ENCODE measurements around the gene KREMEN1.
"Not testable (repeated sequence)": the region's sequence is repeated elsewhere in the genome, so short reads cannot be mapped to it uniquely, and the experiment has no call there.

The KREMEN1 gene, protein sequence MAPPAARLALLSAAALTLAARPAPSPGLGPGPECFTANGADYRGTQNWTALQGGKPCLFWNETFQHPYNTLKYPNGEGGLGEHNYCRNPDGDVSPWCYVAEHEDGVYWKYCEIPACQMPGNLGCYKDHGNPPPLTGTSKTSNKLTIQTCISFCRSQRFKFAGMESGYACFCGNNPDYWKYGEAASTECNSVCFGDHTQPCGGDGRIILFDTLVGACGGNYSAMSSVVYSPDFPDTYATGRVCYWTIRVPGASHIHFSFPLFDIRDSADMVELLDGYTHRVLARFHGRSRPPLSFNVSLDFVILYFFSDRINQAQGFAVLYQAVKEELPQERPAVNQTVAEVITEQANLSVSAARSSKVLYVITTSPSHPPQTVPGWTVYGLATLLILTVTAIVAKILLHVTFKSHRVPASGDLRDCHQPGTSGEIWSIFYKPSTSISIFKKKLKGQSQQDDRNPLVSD

DNA sequence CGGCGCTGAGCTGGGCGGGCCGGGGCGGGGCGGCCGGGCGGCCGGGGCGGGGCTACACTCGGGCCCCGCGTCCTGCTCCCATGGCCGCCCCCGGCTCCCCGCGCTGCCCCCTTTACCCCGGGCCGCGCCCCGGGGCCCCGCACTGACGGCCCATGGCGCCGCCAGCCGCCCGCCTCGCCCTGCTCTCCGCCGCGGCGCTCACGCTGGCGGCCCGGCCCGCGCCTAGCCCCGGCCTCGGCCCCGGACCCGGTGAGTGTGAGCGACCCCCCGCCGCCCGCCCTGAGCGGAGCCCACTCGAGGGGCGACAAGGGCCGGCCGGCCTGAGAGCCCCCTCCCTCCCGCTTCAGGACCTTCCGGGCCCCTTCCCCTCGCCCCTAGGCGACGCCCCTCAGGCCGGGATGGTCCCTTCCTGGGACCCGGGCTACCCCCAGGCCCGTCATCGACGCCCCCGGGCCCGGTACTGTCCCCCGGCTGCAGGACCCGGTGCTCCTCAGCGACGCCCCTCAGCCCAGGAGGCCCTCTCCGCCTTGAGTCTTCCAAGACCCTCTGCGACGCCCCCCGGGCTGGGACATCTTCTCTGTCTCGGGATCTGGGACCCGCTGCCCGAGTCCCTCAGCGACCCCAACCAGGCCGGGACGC, at the start of gene KREMEN1:
TSS of gene KREMEN1 (plus strand) at position 57 of the 639 bp plus-strand sequence. CDS start at position 153, 96 bp downstream.
- no peak for FAIRE-seq

- FAIRE-seq = no peak
Observed at GRCh38 chr22:29023172-29023796, 49.6 kb upstream of the KREMEN1 start.

DNA sequence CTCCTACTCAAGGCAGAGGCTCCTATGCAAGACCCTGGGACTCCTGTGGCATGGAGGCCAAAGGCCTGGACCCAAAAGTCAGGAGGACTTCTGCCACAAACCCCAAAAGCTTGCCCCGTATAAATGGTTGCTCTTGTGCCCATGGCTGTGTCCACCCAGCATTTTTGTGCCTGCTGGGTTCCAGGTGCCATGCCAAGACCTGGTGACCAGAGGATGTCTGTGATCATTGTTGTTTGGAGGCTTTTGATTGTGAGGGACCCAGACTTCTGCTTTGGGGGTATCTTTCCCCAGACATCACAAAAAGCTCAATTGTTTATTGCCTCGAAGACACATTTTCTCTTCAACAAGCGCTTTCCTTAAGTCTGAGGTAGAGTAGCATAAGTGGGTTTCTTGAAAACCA, 46.3 kb upstream of the KREMEN1 start:
- FAIRE-seq = no peak

DNA sequence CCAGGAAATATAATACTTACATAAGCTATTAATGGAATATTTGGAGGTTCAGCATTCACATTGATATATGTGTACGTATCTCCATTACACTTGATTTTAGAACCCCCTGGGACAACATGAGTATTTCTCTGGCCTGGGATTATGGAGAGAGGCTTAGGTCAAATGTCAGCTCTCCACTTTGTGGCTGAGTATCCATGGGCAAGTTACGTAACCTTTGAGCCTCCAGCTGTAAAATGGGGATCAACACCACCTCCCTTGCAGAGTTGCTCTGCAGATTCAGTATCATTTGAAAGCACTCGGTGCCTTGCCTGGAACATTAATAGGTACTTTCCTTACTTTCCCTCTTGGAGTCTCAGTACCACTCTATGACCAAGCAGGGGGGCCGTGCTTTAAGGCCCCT, 44.4 kb upstream of the KREMEN1 start:
- FAIRE-seq = no peak

- no peak for FAIRE-seq
Observed at GRCh38 chr22:29029202-29030000, 43.4 kb upstream of the KREMEN1 start.

GRCh38 chr22:29030016-29030617, 42.7 kb upstream of the KREMEN1 start:
- FAIRE-seq = no peak

- FAIRE-seq = no peak
Observed at GRCh38 chr22:29030618-29031226, 42.1 kb upstream of the KREMEN1 start.

GRCh38 chr22:29031227-29032011, 41.4 kb upstream of the KREMEN1 start:
- FAIRE-seq = no peak

GRCh38 chr22:29032014-29032475, 40.8 kb upstream of the KREMEN1 start:
- FAIRE-seq = no peak

- FAIRE-seq = no peak
Observed at GRCh38 chr22:29032584-29032983, 40.3 kb upstream of the KREMEN1 start.

DNA sequence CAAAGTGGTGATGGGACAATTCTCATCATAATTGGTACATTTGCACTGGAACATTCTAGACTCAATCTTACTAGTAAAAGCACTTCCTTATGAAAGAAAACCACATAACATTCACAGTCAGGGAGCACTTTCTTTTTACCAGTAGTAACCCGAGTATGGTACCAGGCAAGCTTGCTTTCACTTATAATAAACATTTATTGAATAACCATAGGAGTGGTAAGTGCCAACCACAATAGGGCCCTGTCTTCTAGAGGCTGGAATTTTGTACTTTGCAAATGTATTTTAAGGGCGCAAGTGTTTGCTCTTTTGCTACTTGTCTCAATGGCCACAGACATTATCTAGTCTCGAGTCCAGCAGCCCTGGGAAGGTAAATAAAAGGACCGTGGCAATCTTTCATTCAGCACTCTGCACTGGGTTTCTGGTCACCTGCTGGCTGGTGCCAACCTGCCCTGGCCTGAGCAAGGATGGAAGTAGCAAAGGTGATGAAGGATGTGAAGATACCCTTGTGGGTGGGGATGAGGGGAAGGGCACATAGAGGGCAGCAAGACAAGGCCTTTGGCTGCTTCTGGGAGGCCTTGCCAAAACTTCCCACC, 35.4 kb upstream of the KREMEN1 start:
- FAIRE-seq = no peak

GRCh38 chr22:29039148-29039547, 33.7 kb upstream of the KREMEN1 start:
- FAIRE-seq = no peak

GRCh38 chr22:29039684-29040083, 33.2 kb upstream of the KREMEN1 start:
- not testable (repeated sequence) for FAIRE-seq

DNA sequence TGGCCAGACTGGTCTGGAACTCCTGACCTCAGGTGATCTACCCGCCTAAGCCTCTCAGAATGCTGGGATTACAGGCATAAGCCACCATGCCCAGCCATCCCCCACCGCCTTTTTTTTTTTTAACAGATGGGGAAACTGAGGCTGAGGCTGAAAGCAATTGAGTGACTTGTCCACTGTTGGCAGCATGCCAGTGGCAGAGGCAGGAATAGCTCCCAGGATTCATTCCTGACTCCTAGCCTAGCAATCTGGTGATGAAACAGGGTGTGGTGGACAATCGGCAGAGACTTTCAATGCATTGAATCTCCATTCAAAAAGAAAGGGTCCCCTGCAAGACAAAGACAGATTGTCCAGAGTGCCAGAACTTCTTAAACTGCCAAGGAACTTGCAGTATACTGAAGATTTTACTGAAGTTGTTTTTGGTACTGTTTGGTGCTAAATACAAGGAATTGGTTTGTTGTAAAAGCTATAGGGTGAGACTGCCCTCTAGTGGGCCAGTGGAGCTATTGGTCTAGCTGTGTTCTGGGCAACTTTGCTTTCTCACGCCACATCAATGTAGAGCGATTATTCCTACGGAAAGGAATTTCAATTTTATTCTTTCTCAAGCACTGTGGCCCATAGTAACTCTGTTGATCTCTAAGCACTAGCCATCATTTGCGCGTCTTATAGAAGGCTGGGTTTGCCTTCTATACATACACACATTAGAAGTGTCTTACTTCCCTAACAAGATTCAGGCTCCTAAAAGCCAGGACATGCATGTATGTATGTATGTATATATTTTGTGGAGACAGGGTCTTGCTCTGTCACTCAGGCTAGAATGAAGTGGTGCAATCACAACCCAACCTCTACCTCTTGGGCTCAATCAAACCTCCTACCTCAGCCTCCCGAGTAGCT, 32.2 kb upstream of the KREMEN1 start:
- no peak for FAIRE-seq

GRCh38 chr22:29041408-29041807, 31.4 kb upstream of the KREMEN1 start:
- no peak for FAIRE-seq

DNA sequence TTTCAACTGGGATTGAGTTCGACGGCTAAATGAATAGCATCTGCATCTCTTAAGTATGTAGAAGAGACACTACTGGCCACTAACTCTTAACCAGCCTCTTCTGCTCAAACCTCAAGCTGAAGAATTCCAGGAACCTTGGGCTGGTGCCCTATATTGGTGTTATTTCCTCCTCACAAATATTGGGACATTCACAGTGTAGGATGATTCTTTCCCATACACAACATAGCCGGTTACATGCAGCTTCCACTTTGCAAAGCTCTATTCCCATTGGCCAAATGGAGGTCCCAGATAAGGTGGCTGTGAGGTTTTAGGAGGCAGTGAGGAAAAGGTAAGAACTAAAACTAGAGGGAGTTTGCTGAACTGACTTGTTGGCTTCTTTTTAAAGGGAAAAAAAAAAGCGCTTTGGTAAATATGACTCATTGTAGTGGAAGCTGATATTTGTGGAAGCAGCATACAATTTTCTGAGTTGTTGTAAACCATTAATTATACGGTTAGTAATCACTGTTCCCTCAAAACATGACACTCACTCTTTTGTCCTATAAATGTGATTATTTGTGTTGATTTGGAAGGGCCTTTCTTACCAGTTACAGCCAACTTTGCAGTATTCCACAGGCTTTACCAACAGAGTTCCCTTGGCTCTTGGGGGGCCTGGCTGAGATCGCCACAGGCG, 28.8 kb upstream of the KREMEN1 start:
- FAIRE-seq = no peak

DNA sequence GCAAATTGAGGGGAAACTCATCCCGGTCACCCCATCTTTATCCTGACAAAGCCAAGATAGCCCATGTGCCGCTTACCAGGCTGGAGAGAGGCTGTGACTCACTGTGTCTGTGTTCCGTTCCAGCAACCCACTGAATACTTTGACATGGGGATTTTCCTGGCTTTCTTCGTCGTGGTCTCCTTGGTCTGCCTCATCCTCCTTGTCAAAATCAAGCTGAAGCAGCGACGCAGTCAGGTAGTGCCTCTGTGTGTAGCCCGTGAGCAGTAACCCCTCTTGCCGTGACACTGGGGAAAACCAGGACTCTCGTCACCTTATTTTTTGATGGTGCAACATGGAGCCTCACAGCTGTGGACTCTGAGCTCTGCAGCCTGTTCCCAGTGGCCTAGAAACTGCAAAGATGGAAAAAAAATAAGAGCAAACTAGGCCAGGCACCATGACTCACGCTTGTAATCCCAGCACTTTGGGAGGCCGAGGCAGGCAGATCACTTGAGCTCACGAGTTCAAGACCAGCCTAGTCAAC, 28.1 kb upstream of the KREMEN1 start:
- no peak for FAIRE-seq

DNA sequence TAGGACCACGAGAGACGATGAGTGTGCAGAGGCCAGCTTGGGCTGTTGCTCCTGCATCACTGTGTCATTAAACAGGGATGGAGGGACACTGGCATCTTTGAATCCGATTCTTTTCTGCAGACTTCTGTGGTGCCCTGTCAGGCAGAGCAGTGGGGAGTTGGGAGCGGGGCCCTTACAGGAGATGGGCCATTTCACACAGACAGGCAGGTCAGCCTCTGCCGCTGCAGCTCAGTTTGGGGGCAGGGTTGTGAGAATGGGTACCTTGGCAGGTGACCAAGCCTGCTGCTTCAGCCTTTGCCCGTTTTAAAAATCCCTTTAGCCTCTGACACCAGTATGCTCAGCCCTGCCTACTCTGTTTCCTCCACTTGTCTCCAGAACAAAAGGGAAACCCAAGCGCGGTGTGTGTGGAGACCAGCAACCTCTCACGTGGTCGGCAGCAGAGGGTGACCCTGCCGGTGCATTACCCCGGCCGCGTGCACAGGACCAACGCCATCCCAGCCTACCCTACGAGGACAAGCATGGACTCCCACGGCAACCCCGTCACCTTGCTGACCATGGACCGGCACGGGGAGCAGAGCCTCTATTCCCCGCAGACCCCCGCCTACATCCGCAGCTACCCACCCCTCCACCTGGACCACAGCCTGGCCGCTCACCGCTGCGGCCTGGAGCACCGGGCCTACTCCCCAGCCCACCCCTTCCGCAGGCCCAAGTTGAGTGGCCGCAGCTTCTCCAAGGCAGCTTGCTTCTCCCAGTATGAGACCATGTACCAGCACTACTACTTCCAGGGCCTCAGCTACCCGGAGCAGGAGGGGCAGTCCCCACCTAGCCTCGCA, 23.8 kb upstream of the KREMEN1 start:
- FAIRE-seq = no peak
